ENCODE measurements around the gene CFAP100.

CFAP100 gene

GRCh38 chr3:126399756-126400155, 5.0 kb downstream of the CFAP100 start:
- DNase-seq (ENCODE audit: low read depth, low spot score): no peak

- DNase-seq (ENCODE audit: low read depth, low spot score): no peak
Measured at GRCh38 chr3:126401611-126402160, 7.0 kb downstream of the CFAP100 start.

- DNase-seq (ENCODE audit: low read depth, low spot score): no peak
Measured at GRCh38 chr3:126402178-126402577, 7.5 kb downstream of the CFAP100 start.

GRCh38 chr3:126402666-126403302, 8.1 kb downstream of the CFAP100 start:
- no peak for DNase-seq (ENCODE audit: low read depth, low spot score)

GRCh38 chr3:126406389-126407296, 11.9 kb downstream of the CFAP100 start:
- DNase-seq (ENCODE audit: low read depth, low spot score): peak; percentile 40

GRCh38 chr3:126407412-126408044, 12.8 kb downstream of the CFAP100 start:
- no peak for DNase-seq (ENCODE audit: low read depth, low spot score)

GRCh38 chr3:126408099-126408498, 13.4 kb downstream of the CFAP100 start:
- no peak for DNase-seq (ENCODE audit: low read depth, low spot score)

GRCh38 chr3:126412841-126413692, 18.4 kb downstream of the CFAP100 start:
- DNase-seq (ENCODE audit: low read depth, low spot score): no peak

- DNase-seq (ENCODE audit: low read depth, low spot score): no peak
Measured at GRCh38 chr3:126413693-126414080, 19.0 kb downstream of the CFAP100 start.

GRCh38 chr3:126414406-126414805, 19.7 kb downstream of the CFAP100 start:
- no peak for DNase-seq (ENCODE audit: low read depth, low spot score)

- DNase-seq (ENCODE audit: low read depth, low spot score): no peak
Measured at GRCh38 chr3:126414961-126415660, 20.4 kb downstream of the CFAP100 start.

- no peak for DNase-seq (ENCODE audit: low read depth, low spot score)
Measured at GRCh38 chr3:126415661-126416591, 21.2 kb downstream of the CFAP100 start.

- no peak for DNase-seq (ENCODE audit: low read depth, low spot score)
Measured at GRCh38 chr3:126416943-126417342, 22.2 kb downstream of the CFAP100 start.

- no peak for DNase-seq (ENCODE audit: low read depth, low spot score)
Measured at GRCh38 chr3:126417515-126417914, 22.8 kb downstream of the CFAP100 start.

GRCh38 chr3:126417981-126418530, 23.3 kb downstream of the CFAP100 start:
- DNase-seq (ENCODE audit: low read depth, low spot score): no peak

- no peak for DNase-seq (ENCODE audit: low read depth, low spot score)
Measured at GRCh38 chr3:126418661-126419131, 24.0 kb downstream of the CFAP100 start.

- DNase-seq (ENCODE audit: low read depth, low spot score): no peak
Measured at GRCh38 chr3:126419151-126419703, 24.5 kb downstream of the CFAP100 start.

- peak; percentile 95 for DNase-seq (ENCODE audit: low read depth, low spot score)
Measured at GRCh38 chr3:126419886-126420786, 25.4 kb downstream of the CFAP100 start.

Data from ELF-1 (cell line).